A673 (cell line): ENCODE measurements around the gene PRF1. TPM values are rescaled to one million over a fixed set of nuclear protein-coding genes. Genes with fewer than 3 reads are reported as not detected.

Experiments used
- BruUV-seq: library from RNA; stranded (reverse); fragments of 400-500 nt; replicated peaks from 2 replicates; lab custom pipeline; 2021; lab: Mats Ljungman, UMichigan
- CTCF ChIA-PET: fragments of 300-600 bp; sonication (Branson Sonifier 250); formaldehyde crosslinking; loops from one replicate; lab custom pipeline; 2022; ENCODE audit warnings: antibody characterized with exemption; lab: Charles Lee
- POLR2A ChIA-PET: fragments of 300-600 bp; sonication (Branson Sonifier 250); formaldehyde crosslinking; loops from one replicate; lab custom pipeline; 2022; ENCODE audit warnings: antibody characterized with exemption; ENCODE audit not compliant: low non-redundant PET; lab: Charles Lee
- DNase-seq: peaks from one replicate; pipeline ENCODE4 v3.0.0-alpha.2; 2015; ENCODE audit warnings: low spot score
- H3K27ac ChIP-seq: fragments of 200-600 bp; sonication (generic); 2 replicates; pipeline ENCODE4 v1.5.1; 2016; ENCODE audit warnings: mixed run types, low read depth, mild to moderate bottlenecking, mixed read lengths, antibody characterized with exemption, low read length; ENCODE audit not compliant: poor library complexity, severe bottlenecking
- H3K27me3 ChIP-seq: fragments of 200-600 bp; sonication (generic); replicated peaks from 2 replicates; pipeline ENCODE4 v1.6.1; 2017; ENCODE audit warnings: mixed run types, low read depth, mild to moderate bottlenecking, mixed read lengths, antibody characterized with exemption, low read length; ENCODE audit not compliant: insufficient read depth, poor library complexity
- H3K36me3 ChIP-seq: fragments of 200-600 bp; sonication (generic); 2 replicates; pipeline ENCODE4 v1.6.1; 2016; ENCODE audit warnings: mixed run types, mild to moderate bottlenecking, mixed read lengths, antibody characterized with exemption, low read length; ENCODE audit not compliant: insufficient read depth, poor library complexity, severe bottlenecking
- H3K4me1 ChIP-seq: fragments of 200-600 bp; sonication (generic); 2 replicates; pipeline ENCODE4 v1.6.1; 2017; ENCODE audit warnings: mixed run types, mild to moderate bottlenecking, mixed read lengths, antibody characterized with exemption, low read length; ENCODE audit not compliant: insufficient read depth, poor library complexity, severe bottlenecking
- H3K4me3 ChIP-seq: fragments of 200-600 bp; sonication (generic); 2 replicates; pipeline ENCODE4 v1.5.1; 2016; ENCODE audit warnings: low read depth, mixed run types, mild to moderate bottlenecking, mixed read lengths, low read length; ENCODE audit not compliant: poor library complexity, severe bottlenecking
- H3K9me3 ChIP-seq: fragments of 200-600 bp; sonication (generic); 2 replicates; pipeline ENCODE4 v1.6.1; 2016; ENCODE audit warnings: mixed run types, low read depth, mild to moderate bottlenecking, mixed read lengths, antibody characterized with exemption, low read length; ENCODE audit not compliant: poor library complexity, severe bottlenecking
- CTCF ChIP-seq: fragments of 300-800, 200-600 bp; sonication (generic); conservative IDR thresholded peaks from 2 replicates; pipeline ENCODE4 v1.5.1; 2017; ENCODE audit warnings: low read depth, mild to moderate bottlenecking, antibody characterized with exemption, low read length, moderate library complexity, mixed read lengths
- EZH2 ChIP-seq: fragments of 200-600 bp; sonication (generic); IDR thresholded peaks from 2 replicates; pipeline ENCODE4 v1.6.1; 2017; ENCODE audit warnings: borderline replicate concordance, low read depth, mild to moderate bottlenecking, mixed read lengths, antibody characterized with exemption, low read length; ENCODE audit not compliant: poor library complexity, severe bottlenecking
- intact Hi-C: fragments of 100-400 bp; cut with micrococcal nuclease; formaldehyde crosslinking; loops from one replicate; pipeline ENCODE4 v1.10.0; 2022; ENCODE audit not compliant: unreplicated experiment
- total RNA-seq: library from RNA; stranded (reverse); gene quantifications from 2 replicates; pipeline ENCODE4 v1.2.3, GENCODE V29; 2021

The PRF1 gene
- total RNA-seq, 1 experiment from 2014 or later: not detected

- Histone ChIP-seq H3K4me1 (no peaks in the 10 kb centered on the region), H3K9me3 (no peaks in the 10 kb centered on the region), H3K27me3 (no peaks in the 10 kb centered on the region), H3K4me3 (no peak overlapping the region), H3K27ac (no peak overlapping the region), H3K36me3 (no peaks in the 10 kb centered on the region)
- intact Hi-C loops: no loop called here
- POLR2A ChIA-PET: no interaction called here
- no TSS peak for BruUV-seq
- DNase-seq: no peak
- CTCF ChIA-PET: no interaction called here
- TF ChIP-seq CTCF: no peak
- TF ChIP-seq EZH2: no peak
Observed at GRCh38 chr10:70594161-70594560, 8.4 kb downstream of the PRF1 start.

GRCh38 chr10:70593513-70593890 lies 9.0 kb downstream of the PRF1 start:
- POLR2A ChIA-PET: no interaction called here
- DNase-seq: no peak
- no peaks in the 10 kb centered on the region for H3K27me3 ChIP-seq
- BruUV-seq: no TSS peak
- H3K9me3 ChIP-seq: no peaks in the 10 kb centered on the region
- TF ChIP-seq EZH2 (no peak), CTCF (no peak)
- CTCF ChIA-PET: no interaction called here
- no peaks in the 10 kb centered on the region for H3K36me3 ChIP-seq
- no peak overlapping the region for H3K4me3 ChIP-seq
- peaks cover 2% of the 10 kb centered on the region for H3K4me1 ChIP-seq
- no peak overlapping the region for H3K27ac ChIP-seq
- intact Hi-C loops: no loop called here

- TF ChIP-seq CTCF: no peak
- no peak for TF ChIP-seq EZH2
- DNase-seq: no peak
- Histone ChIP-seq H3K27me3 (no peaks in the 10 kb centered on the region), H3K4me1 (peaks cover 7% of the 10 kb centered on the region), H3K9me3 (no peaks in the 10 kb centered on the region), H3K27ac (no peak overlapping the region), H3K36me3 (no peaks in the 10 kb centered on the region), H3K4me3 (no peak overlapping the region)
- BruUV-seq: no TSS peak
- ChIA-PET POLR2A (interaction anchor here (0.5 kb wide), 1 partner anchor 628 kb away, joined by 3 read pairs; no protein-coding TSS in a partner anchor), CTCF (no interaction called here)
- intact Hi-C loops: no loop called here
Observed at GRCh38 chr10:70592746-70593512, 9.6 kb downstream of the PRF1 start.
